Uterus (tissue), 2 donors: Measurements from ENCODE around the gene ITLN2.

Experiments
- CTCF ChIP-seq, 4 experiments: fragments of 200-600 bp in 2 of 4; fragments of 450-650 bp in 2 of 4; sonication (generic) in 2 of 4; IDR thresholded peaks; one replicate each; pipeline ENCODE4 v1.5.1; 2016 to 2019; ENCODE audit warnings: antibody characterized with exemption in 4 of 4, mild to moderate bottlenecking in 2 of 4, moderate library complexity in 1 of 4
- POLR2A ChIP-seq, 2 donors: fragments of 450-650 bp; IDR thresholded peaks; one replicate each; pipeline ENCODE4 v1.6.1; 2016; ENCODE audit warnings: antibody characterized with exemption in 2 of 2, mild to moderate bottlenecking in 1 of 2, moderate library complexity in 1 of 2

- TF ChIP-seq CTCF (IDR thresholded peaks at IDR 0.05) (no peak), POLR2A (IDR thresholded peaks at IDR 0.05) (no peak)
These were observed 9.5 kb downstream of the ITLN2 start for GRCh38 chr1:160945079-160945478.
